Neuron (in vitro differentiated cells): ENCODE data around the gene INO80C.

Source experiments
- H2AFZ ChIP-seq: one replicate; pipeline ENCODE4 v1.6.1; 2013; ENCODE audit warnings: low read depth, mild to moderate bottlenecking, inconsistent platforms, low read length, moderate library complexity
- H3K27me3 ChIP-seq: one replicate; pipeline ENCODE4 v1.6.1; 2013; ENCODE audit warnings: low read length; ENCODE audit not compliant: insufficient read depth
- H3K36me3 ChIP-seq: one replicate; pipeline ENCODE4 v1.6.1; 2013; ENCODE audit warnings: low read length; ENCODE audit not compliant: insufficient read depth
- H3K4me1 ChIP-seq: one replicate; pipeline ENCODE4 v1.6.1; 2013; ENCODE audit warnings: low read length; ENCODE audit not compliant: insufficient read depth
- H3K4me3 ChIP-seq: 2 replicates; pipeline ENCODE4 v1.5.1; 2013; ENCODE audit warnings: mild to moderate bottlenecking, low read length, moderate library complexity
- H3K9me3 ChIP-seq: one replicate; pipeline ENCODE4 v1.6.1; 2013; ENCODE audit warnings: low read length

The INO80C gene

GRCh38 chr18:35438480-35439234, 59.1 kb downstream of the INO80C start:
- no peaks in the 10 kb centered on the region for H3K4me1 ChIP-seq
- no peak overlapping the region for H3K4me3 ChIP-seq
- H3K9me3 ChIP-seq = no peaks in the 10 kb centered on the region
- H3K27me3 ChIP-seq = no peaks in the 10 kb centered on the region
- H3K36me3 ChIP-seq = no peaks in the 10 kb centered on the region
- no peak overlapping the region for H2AFZ ChIP-seq

GRCh38 chr18:35437836-35438235, 59.9 kb downstream of the INO80C start:
- Histone ChIP-seq H3K9me3 (no peaks in the 10 kb centered on the region), H3K4me1 (no peaks in the 10 kb centered on the region), H3K27me3 (no peaks in the 10 kb centered on the region), H2AFZ (no peak overlapping the region), H3K36me3 (no peaks in the 10 kb centered on the region), H3K4me3 (no peak overlapping the region)

GRCh38 chr18:35436076-35436649, 61.6 kb downstream of the INO80C start:
- no peak overlapping the region for H3K4me3 ChIP-seq

GRCh38 chr18:35435401-35435800, 62.4 kb downstream of the INO80C start:
- Histone ChIP-seq H3K36me3 (no peaks in the 10 kb centered on the region), H3K9me3 (no peaks in the 10 kb centered on the region), H3K4me3 (no peak overlapping the region), H3K4me1 (no peaks in the 10 kb centered on the region), H3K27me3 (no peaks in the 10 kb centered on the region), H2AFZ (no peak overlapping the region)

More at GRCh38 chr18:35436076-35436649, 61.6 kb downstream of the INO80C start:
- H3K9me3 ChIP-seq = no peaks in the 10 kb centered on the region
- H2AFZ ChIP-seq = no peak overlapping the region
- no peaks in the 10 kb centered on the region for H3K27me3 ChIP-seq
- H3K36me3 ChIP-seq = no peaks in the 10 kb centered on the region
- H3K4me1 ChIP-seq = no peaks in the 10 kb centered on the region

GRCh38 chr18:35432565-35433001, 65.2 kb downstream of the INO80C start:
- no peaks in the 10 kb centered on the region for H3K4me1 ChIP-seq
- no peak overlapping the region for H3K4me3 ChIP-seq
- H3K27me3 ChIP-seq = no peaks in the 10 kb centered on the region
- H2AFZ ChIP-seq = no peak overlapping the region
- H3K36me3 ChIP-seq = no peaks in the 10 kb centered on the region
- no peaks in the 10 kb centered on the region for H3K9me3 ChIP-seq

GRCh38 chr18:35431374-35431741, 66.4 kb downstream of the INO80C start:
- Histone ChIP-seq H2AFZ (no peak overlapping the region), H3K4me3 (no peak overlapping the region), H3K4me1 (no peaks in the 10 kb centered on the region), H3K36me3 (no peaks in the 10 kb centered on the region), H3K27me3 (no peaks in the 10 kb centered on the region), H3K9me3 (no peaks in the 10 kb centered on the region)

- Histone ChIP-seq H3K36me3 (no peaks in the 10 kb centered on the region), H3K27me3 (no peaks in the 10 kb centered on the region), H3K4me1 (no peaks in the 10 kb centered on the region), H3K9me3 (no peaks in the 10 kb centered on the region), H2AFZ (no peak overlapping the region), H3K4me3 (no peak overlapping the region)
Measured at GRCh38 chr18:35430721-35431373, 66.9 kb downstream of the INO80C start.

GRCh38 chr18:35426786-35427185, 71.0 kb downstream of the INO80C start:
- Histone ChIP-seq H3K4me1 (no peaks in the 10 kb centered on the region), H2AFZ (no peak overlapping the region), H3K4me3 (no peak overlapping the region), H3K9me3 (no peaks in the 10 kb centered on the region), H3K36me3 (no peaks in the 10 kb centered on the region), H3K27me3 (no peaks in the 10 kb centered on the region)

GRCh38 chr18:35424356-35424755, 73.4 kb downstream of the INO80C start:
- Histone ChIP-seq H3K36me3 (no peaks in the 10 kb centered on the region), H3K9me3 (no peaks in the 10 kb centered on the region), H3K4me3 (no peak overlapping the region), H2AFZ (no peak overlapping the region), H3K4me1 (no peaks in the 10 kb centered on the region), H3K27me3 (no peaks in the 10 kb centered on the region)

- Histone ChIP-seq H3K4me1 (no peaks in the 10 kb centered on the region), H3K9me3 (peaks cover 3% of the 10 kb centered on the region), H3K36me3 (no peaks in the 10 kb centered on the region), H2AFZ (no peak overlapping the region), H3K4me3 (no peak overlapping the region), H3K27me3 (no peaks in the 10 kb centered on the region)
Measured at GRCh38 chr18:35422237-35422636, 75.5 kb downstream of the INO80C start.

- H2AFZ ChIP-seq = no peak overlapping the region
- H3K27me3 ChIP-seq = peaks cover 3% of the 10 kb centered on the region
- H3K4me3 ChIP-seq = no peak overlapping the region
- H3K9me3 ChIP-seq = peaks cover 3% of the 10 kb centered on the region
- no peaks in the 10 kb centered on the region for H3K36me3 ChIP-seq
- H3K4me1 ChIP-seq = no peaks in the 10 kb centered on the region
Measured at GRCh38 chr18:35418610-35419009, 79.2 kb downstream of the INO80C start.
